Neuron (in vitro differentiated cells): ENCODE measurements around the gene PTPRN2.

Experiments used
- H2AFZ ChIP-seq: one replicate; pipeline ENCODE4 v1.6.1; 2013; ENCODE audit warnings: low read depth, mild to moderate bottlenecking, inconsistent platforms, low read length, moderate library complexity
- H3K27me3 ChIP-seq: one replicate; pipeline ENCODE4 v1.6.1; 2013; ENCODE audit warnings: low read length; ENCODE audit not compliant: insufficient read depth
- H3K36me3 ChIP-seq: one replicate; pipeline ENCODE4 v1.6.1; 2013; ENCODE audit warnings: low read length; ENCODE audit not compliant: insufficient read depth
- H3K4me1 ChIP-seq: one replicate; pipeline ENCODE4 v1.6.1; 2013; ENCODE audit warnings: low read length; ENCODE audit not compliant: insufficient read depth
- H3K4me3 ChIP-seq: 2 replicates; pipeline ENCODE4 v1.5.1; 2013; ENCODE audit warnings: mild to moderate bottlenecking, low read length, moderate library complexity
- H3K9me3 ChIP-seq: one replicate; pipeline ENCODE4 v1.6.1; 2013; ENCODE audit warnings: low read length

PTPRN2 gene

GRCh38 chr7:157870644-157871290, 716.9 kb downstream of the PTPRN2 start:
- no peaks in the 10 kb centered on the region for H3K36me3 ChIP-seq
- H3K4me3 ChIP-seq = no peak overlapping the region
- H3K9me3 ChIP-seq = peaks cover 10% of the 10 kb centered on the region

GRCh38 chr7:157869793-157870192, 717.8 kb downstream of the PTPRN2 start:
- no peak overlapping the region for H3K4me3 ChIP-seq
- H3K4me1 ChIP-seq = peaks cover 7% of the 10 kb centered on the region
- H3K9me3 ChIP-seq = peaks cover 10% of the 10 kb centered on the region
- no peak overlapping the region for H2AFZ ChIP-seq
- no peaks in the 10 kb centered on the region for H3K36me3 ChIP-seq
- H3K27me3 ChIP-seq = no peaks in the 10 kb centered on the region

More at GRCh38 chr7:157870644-157871290, 716.9 kb downstream of the PTPRN2 start:
- Histone ChIP-seq H2AFZ (no peak overlapping the region), H3K27me3 (no peaks in the 10 kb centered on the region), H3K4me1 (peaks cover 14% of the 10 kb centered on the region)

- peaks cover 10% of the 10 kb centered on the region for H3K9me3 ChIP-seq
- no peaks in the 10 kb centered on the region for H3K4me1 ChIP-seq
These were observed 719.8 kb downstream of the PTPRN2 start for GRCh38 chr7:157867685-157868305.

GRCh38 chr7:157866336-157866924, 721.2 kb downstream of the PTPRN2 start:
- Histone ChIP-seq H3K27me3 (no peaks in the 10 kb centered on the region), H3K4me3 (no peak overlapping the region), H3K36me3 (no peaks in the 10 kb centered on the region), H3K4me1 (peaks cover 3% of the 10 kb centered on the region), H3K9me3 (peaks cover 10% of the 10 kb centered on the region), H2AFZ (no peak overlapping the region)

More at GRCh38 chr7:157867685-157868305, 719.8 kb downstream of the PTPRN2 start:
- Histone ChIP-seq H3K4me3 (no peak overlapping the region), H3K36me3 (no peaks in the 10 kb centered on the region), H3K27me3 (no peaks in the 10 kb centered on the region), H2AFZ (no peak overlapping the region)

GRCh38 chr7:157865351-157866165, 722.1 kb downstream of the PTPRN2 start:
- Histone ChIP-seq H2AFZ (no peak overlapping the region), H3K36me3 (no peaks in the 10 kb centered on the region), H3K4me3 (no peak overlapping the region), H3K27me3 (no peaks in the 10 kb centered on the region), H3K9me3 (peaks cover 10% of the 10 kb centered on the region), H3K4me1 (peaks cover 3% of the 10 kb centered on the region)

GRCh38 chr7:157864911-157865310, 722.7 kb downstream of the PTPRN2 start:
- Histone ChIP-seq H3K9me3 (peaks cover 10% of the 10 kb centered on the region), H3K36me3 (no peaks in the 10 kb centered on the region), H3K4me1 (peaks cover 7% of the 10 kb centered on the region), H3K4me3 (no peak overlapping the region), H3K27me3 (no peaks in the 10 kb centered on the region), H2AFZ (no peak overlapping the region)

- Histone ChIP-seq H2AFZ (no peak overlapping the region), H3K27me3 (no peaks in the 10 kb centered on the region), H3K9me3 (peaks cover 10% of the 10 kb centered on the region), H3K4me1 (peaks cover 7% of the 10 kb centered on the region), H3K36me3 (no peaks in the 10 kb centered on the region), H3K4me3 (no peak overlapping the region)
These were observed 723.5 kb downstream of the PTPRN2 start for GRCh38 chr7:157863906-157864810.

- no peaks in the 10 kb centered on the region for H3K27me3 ChIP-seq
- no peak overlapping the region for H3K4me3 ChIP-seq
- H2AFZ ChIP-seq = no peak overlapping the region
- no peaks in the 10 kb centered on the region for H3K36me3 ChIP-seq
- peaks cover 7% of the 10 kb centered on the region for H3K4me1 ChIP-seq
- peaks cover 9% of the 10 kb centered on the region for H3K9me3 ChIP-seq
These were observed 724.4 kb downstream of the PTPRN2 start for GRCh38 chr7:157863176-157863575.

- Histone ChIP-seq H3K4me3 (no peak overlapping the region), H3K9me3 (peaks cover 5% of the 10 kb centered on the region)
These were observed 724.9 kb downstream of the PTPRN2 start for GRCh38 chr7:157862731-157863130.

GRCh38 chr7:157861551-157861950, 726.1 kb downstream of the PTPRN2 start:
- peaks cover 7% of the 10 kb centered on the region for H3K4me1 ChIP-seq
- no peaks in the 10 kb centered on the region for H3K27me3 ChIP-seq
- H3K36me3 ChIP-seq = no peaks in the 10 kb centered on the region
- no peak overlapping the region for H3K4me3 ChIP-seq
- H3K9me3 ChIP-seq = peaks cover 4% of the 10 kb centered on the region
- no peak overlapping the region for H2AFZ ChIP-seq

More at GRCh38 chr7:157862731-157863130, 724.9 kb downstream of the PTPRN2 start:
- Histone ChIP-seq H2AFZ (no peak overlapping the region), H3K36me3 (no peaks in the 10 kb centered on the region), H3K27me3 (no peaks in the 10 kb centered on the region), H3K4me1 (peaks cover 7% of the 10 kb centered on the region)

- Histone ChIP-seq H3K9me3 (no peaks in the 10 kb centered on the region), H3K4me1 (peaks cover 7% of the 10 kb centered on the region), H2AFZ (no peak overlapping the region), H3K36me3 (no peaks in the 10 kb centered on the region), H3K4me3 (no peak overlapping the region), H3K27me3 (no peaks in the 10 kb centered on the region)
These were observed 726.6 kb downstream of the PTPRN2 start for GRCh38 chr7:157861031-157861491.

- no peaks in the 10 kb centered on the region for H3K36me3 ChIP-seq
- H3K9me3 ChIP-seq = no peaks in the 10 kb centered on the region
- H3K27me3 ChIP-seq = no peaks in the 10 kb centered on the region
- H2AFZ ChIP-seq = no peak overlapping the region
- no peak overlapping the region for H3K4me3 ChIP-seq
- H3K4me1 ChIP-seq = peaks cover 7% of the 10 kb centered on the region
These were observed 727.2 kb downstream of the PTPRN2 start for GRCh38 chr7:157860406-157860805.
